HuH-7 (cell line): ENCODE data around the gene MACF1.
"Not testable (repeated sequence)": the region's sequence is repeated elsewhere in the genome, so short reads cannot be mapped to it uniquely, and the experiment has no call there.

Source experiments
- DNase-seq: peaks from one replicate; pipeline ENCODE4 v3.0.0; 2011; ENCODE audit warnings: low spot score

Gene MACF1

GRCh38 chr1:39466413-39467107, 262.1 kb downstream of the MACF1 start:
- DNase-seq: no peak

GRCh38 chr1:39467108-39467720, 262.7 kb downstream of the MACF1 start:
- DNase-seq: not testable (repeated sequence)

DNA sequence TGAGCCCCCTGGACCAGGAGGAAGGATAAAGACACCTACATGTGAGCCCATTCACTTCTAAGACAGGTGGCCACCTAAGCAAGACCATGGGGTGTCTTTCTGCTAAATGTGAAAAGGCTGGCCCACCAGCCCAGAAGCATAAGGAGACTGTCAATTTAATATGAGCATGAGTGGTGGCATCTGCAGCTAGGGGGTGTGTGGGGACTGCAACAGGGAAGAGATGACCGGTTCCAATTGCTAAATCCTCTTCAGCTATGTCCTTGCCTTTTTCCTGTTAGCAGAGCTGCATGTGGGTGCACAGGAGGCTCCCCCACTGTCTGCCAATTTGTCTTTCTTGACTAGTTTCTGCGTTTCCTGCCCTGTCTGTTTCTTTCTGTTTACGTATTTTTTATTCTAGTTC, 264.7 kb downstream of the MACF1 start:
- no peak for DNase-seq

DNA sequence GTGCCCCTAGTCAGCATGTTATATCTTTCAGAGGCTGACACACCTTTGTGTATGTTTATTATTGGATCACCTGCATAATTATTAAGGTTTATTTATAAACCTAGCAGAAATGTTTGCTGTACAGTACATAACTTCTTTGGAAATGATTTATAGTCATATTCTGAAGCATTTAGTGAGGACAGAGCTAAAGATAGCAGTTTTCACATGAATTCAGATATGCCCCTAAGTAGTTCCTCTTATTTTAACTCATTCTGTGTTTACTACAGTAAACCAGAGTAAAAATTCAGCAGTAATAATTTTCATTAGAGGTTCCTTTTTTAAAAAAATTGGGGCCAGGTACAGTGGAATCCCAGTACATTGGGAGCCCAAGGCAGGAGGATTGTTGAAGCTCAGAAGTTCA, 265.5 kb downstream of the MACF1 start:
- DNase-seq: no peak

DNA sequence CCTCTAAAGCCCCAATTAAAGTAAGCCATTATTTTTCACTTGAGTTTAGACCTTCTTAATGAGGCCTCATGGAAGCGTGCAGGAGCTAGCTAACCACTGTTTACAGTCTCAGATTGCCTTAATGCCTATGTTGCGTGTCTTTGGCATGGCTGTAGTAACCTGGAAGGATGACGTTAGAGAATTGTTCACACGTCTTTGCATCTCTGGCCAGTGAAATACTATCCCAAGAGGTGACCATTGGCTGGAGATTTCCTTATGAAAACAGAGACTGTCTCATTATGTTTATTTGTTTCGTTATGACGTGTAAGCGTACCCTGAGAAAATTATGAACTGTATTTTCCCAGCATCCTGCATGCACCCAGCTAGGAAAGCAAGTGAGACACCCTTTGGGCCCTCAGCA, 268.3 kb downstream of the MACF1 start:
- DNase-seq: no peak

GRCh38 chr1:39473324-39473723, 268.8 kb downstream of the MACF1 start:
- no peak for DNase-seq

- no peak for DNase-seq
These were observed 270.3 kb downstream of the MACF1 start for GRCh38 chr1:39474810-39475209.

DNA sequence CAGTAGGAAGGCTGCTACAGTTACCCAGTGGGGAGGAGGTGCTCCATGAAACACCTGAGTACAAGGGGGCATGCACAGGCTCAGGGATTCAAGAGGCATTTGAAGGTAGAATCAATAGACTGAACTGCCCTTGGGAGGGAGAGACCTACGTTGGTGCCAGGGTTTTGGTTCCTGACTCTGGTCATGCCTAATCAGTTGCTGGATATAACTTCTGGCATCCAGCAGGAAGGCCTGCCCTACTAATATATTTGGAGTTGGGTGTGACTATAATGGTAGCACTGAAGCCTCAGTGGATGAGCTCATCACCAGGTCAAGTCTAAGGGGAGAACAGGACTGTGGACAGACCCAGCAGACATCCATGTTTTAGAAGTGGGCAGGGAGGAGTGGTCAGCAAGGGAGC, 271.1 kb downstream of the MACF1 start:
- not testable (repeated sequence) for DNase-seq

DNA sequence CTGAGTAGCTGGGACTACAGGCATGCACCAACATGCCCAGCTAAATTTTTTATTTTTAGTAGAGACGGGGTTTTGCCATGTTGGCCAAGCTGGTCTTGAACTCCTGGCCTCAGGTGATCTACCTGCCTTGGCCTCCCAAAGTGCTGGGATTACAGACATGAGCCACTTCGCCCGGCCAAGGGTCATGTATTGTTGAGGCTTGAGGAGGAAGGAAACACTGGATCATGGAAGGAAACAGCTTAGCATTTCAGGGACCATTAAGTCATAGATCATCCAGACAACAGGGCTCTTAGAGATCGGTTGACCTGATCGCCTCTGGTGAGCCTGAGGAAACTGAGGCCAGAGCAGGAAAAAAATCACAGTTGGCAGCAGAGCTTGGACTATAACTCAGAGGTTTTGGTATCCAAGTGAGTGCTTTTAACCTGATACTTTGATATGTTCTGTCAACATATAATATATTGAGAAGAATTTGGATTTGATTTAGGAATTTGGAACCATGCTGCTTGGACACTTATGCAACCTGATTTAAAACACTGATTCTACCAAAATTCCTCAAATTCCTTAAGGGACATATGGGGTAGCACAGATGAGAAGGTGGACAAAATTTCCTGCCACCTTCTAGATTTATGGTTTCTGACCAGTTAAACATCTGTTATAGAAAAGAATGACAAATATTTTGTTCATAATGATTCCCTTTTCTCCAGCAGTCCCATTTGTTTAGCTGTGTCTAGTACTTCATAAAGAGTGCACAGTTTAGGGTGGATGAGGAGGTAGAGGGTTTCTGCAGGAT, 273.8 kb downstream of the MACF1 start:
- DNase-seq: no peak

GRCh38 chr1:39481289-39481688, 276.8 kb downstream of the MACF1 start:
- DNase-seq: no peak

DNA sequence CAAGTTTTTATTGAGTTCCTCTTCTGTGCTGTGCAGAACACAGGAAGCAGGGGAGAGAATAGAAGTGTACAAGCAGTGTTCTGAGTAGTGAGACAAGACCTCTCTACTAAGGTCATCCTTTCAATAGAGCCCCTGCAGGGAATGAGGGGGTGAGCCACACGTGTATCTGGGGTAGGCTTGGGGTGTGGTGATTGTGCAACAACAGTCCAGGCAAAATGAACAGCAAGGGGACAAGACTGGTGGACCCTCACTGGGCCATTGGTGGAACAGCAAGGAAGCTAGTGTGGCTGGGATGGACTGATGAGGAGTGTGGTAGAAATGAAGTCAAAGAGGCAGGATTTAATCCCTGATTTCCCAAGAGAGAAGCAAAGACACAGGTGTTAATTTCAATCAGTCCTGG, 278.8 kb downstream of the MACF1 start:
- DNase-seq: no peak

DNA sequence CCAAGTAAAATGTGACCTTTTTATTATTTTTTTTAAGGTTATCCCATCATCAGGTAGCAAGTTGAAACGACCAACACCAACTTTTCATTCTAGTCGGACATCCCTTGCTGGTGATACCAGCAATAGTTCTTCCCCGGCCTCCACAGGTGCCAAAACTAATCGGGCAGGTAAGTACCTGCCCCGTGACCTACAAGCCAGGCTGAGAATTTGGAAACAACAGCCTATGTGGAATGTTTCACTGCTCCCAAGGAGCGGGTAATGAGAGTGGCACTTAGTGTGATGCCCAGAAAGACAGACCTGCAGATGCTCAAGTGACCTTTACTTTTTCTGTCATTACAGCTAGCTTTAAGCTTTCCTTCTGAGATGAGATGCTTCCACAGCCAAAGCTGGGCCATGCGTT, 280.1 kb downstream of the MACF1 start:
- DNase-seq: no peak

DNA sequence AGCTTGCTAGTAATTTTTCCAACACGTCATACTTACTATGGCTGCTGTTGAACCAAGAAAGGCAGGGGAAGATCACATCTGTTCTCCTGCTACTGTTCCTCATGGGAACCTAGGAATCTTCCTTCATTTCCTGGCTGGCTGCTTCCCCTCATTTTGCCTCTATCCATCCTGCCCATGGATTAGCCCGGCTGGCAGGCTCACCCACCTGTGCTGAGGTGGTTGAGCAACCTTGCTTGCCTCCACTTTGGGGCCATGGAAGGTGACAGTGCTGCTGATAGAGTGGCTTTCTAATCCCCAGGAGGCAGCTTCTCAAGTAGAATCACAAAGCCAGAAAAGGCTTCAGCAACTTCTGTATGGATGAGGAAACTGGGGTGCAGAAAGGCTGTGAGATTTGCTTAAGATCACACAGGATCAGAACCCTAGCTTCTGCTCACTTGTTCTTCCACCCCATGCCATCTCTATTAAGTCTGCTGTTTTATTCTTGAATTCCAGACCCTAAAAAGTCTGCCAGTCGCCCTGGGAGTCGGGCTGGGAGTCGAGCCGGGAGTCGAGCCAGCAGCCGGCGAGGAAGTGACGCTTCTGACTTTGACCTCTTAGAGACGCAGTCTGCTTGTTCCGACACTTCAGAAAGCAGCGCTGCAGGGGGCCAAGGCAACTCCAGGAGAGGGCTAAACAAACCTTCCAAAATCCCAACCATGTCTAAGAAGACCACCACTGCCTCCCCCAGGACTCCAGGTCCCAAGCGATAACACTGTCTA, 280.7 kb downstream of the MACF1 start:
- no peak for DNase-seq

GRCh38 chr1:39488012-39488545, 283.6 kb downstream of the MACF1 start:
- DNase-seq: no peak

DNA sequence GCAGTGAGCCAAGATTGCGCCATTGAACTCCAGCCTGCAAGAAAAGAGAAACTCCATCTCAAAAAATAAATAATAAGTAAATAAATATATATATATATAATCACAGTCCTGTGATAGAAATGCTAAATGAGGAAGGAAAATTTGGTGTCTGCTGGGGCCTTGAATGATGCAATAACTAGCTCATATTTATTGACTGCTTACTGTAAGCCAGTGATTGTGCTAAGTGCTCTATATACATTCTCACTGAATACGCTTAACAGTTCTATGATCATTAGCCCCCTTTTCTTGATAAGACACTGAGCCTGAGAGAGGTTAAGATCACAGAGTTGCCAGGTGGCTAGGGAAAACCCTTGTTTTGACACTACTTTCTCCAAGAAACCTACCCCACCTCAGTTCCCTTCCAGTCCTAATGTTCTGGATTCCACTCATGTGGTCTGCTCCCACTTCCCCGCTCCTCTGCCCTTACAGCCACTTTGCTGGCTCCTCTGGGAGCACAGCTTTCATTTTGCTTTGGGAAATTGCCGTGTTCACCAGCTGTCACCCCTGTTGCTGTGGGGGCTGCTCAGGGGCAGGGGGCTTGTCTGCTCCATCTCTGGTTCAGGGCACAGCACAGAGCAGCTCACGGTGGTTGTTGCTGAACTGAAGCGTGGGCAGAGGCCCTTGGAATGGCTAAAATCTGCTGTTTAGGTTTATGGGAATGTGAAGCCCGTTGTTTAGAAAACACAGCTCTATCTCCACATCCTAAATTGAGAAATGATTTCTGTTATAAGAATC, 284.5 kb downstream of the MACF1 start:
- no peak for DNase-seq

DNA sequence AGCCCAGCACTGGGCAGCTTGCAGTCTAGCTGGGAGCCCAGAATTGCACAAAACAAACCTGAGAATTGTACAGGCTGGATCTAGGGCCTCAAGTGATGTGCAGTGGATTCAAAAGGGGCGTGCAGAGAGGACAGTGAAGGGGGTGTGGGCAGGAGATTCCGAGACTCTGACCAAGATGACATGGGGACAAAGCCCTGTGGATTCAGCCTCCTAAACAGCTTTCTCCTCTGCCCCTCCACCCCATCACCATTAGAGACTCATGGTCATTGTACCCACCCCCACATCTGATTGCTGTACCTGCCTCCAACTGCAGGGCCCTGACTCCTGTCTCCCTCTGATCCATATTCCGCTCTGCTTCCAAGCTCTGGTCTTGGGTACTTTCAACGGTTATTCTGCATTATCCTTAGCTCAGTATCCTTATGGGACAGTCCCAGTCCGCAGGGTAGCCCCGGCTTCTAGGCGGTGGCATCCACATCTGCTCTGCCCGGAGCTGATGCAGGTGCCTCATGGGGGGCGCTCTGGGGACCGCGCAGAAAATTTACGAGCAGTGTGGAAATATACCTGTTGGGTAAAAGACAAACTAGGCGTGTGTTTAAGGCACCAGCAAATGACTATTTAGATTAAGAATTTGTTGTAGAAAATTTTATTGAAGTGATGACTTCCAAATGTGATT, 285.2 kb downstream of the MACF1 start:
- no peak for DNase-seq

GRCh38 chr1:39490596-39491145, 286.2 kb downstream of the MACF1 start:
- DNase-seq: no peak

- peak; percentile 97 for DNase-seq
These were observed 286.8 kb downstream of the MACF1 start, which contains the start of gene BMP8A for GRCh38 chr1:39491146-39491921. BMP8A (plus strand) TSS chr1:39491636; CDS start chr1:39491992, 356 bp downstream.
